A549 (cell line): ENCODE measurements around the gene SRRT. TPM values are rescaled to one million over a fixed set of nuclear protein-coding genes. Genes with fewer than 3 reads are reported as not detected.

Experiments used
- ATAC-seq, 2 experiments: fragments of 200-7000 bp in 1 of 2; fragments of >200 bp in 1 of 2; cut with Nextera tagmentation in 1 of 2; cut with Tn5 transposase in 1 of 2; 3 replicates each; pipeline versions ENCODE4 v1.8.0 to v1.9.1; 2018 to 2020; ENCODE audit warnings: mild to moderate bottlenecking in 1 of 2, moderate library complexity in 1 of 2
- CTCF ChIA-PET: fragments of 300-600 bp; sonication (Branson Sonifier 250); formaldehyde crosslinking; extraction: SDS; loops from one replicate; lab custom pipeline; 2021; ENCODE audit warnings: antibody characterized with exemption, inconsistent platforms; lab: Yijun Ruan, JAX
- POLR2A ChIA-PET: fragments of 350-600 bp; formaldehyde crosslinking; extraction: SDS; loops from one replicate; lab custom pipeline; 2021; ENCODE audit warnings: antibody characterized with exemption, inconsistent platforms; lab: Yijun Ruan, JAX
- DNase-seq, 2 experiments: peaks; one replicate each; pipeline versions ENCODE4 v3.0.0 to v3.0.0-alpha.2; 2011 to 2016; ENCODE audit warnings: low read depth in 1 of 2, low spot score in 1 of 2
- FAIRE-seq: peaks from 2 replicates; lab custom pipeline; 2011; peaks lifted over from hg19 to GRCh38; lab: Jason Lieb, UNC
- H3K27ac ChIP-seq, 2 experiments: fragments of >200 bp; sonication (Bioruptor Twin); formaldehyde crosslinking; 3 replicates each; pipeline ENCODE4 v1.5.1; 2016 to 2017
- H3K4me1 ChIP-seq: fragments of >200 bp; sonication (Bioruptor Twin); formaldehyde crosslinking; 3 replicates; pipeline ENCODE4 v1.6.1; 2016
- H3K4me2 ChIP-seq: fragments of >200 bp; sonication (Bioruptor Twin); formaldehyde crosslinking; 3 replicates; pipeline ENCODE4 v1.6.1; 2016
- H3K4me3 ChIP-seq: fragments of >200 bp; sonication (Bioruptor Twin); formaldehyde crosslinking; 3 replicates; pipeline ENCODE4 v1.5.1; 2016
- H3K9me3 ChIP-seq: fragments of >200 bp; sonication (Bioruptor Twin); formaldehyde crosslinking; 3 replicates; pipeline ENCODE4 v1.6.1; 2016
- CBX2 ChIP-seq: fragments of 200-600 bp; sonication (generic); IDR thresholded peaks from 2 replicates; pipeline ENCODE4 v1.6.1; 2016; ENCODE audit warnings: low read depth, mild to moderate bottlenecking, borderline replicate concordance
- CHD4 ChIP-seq: fragments of 200-600 bp; sonication (generic); IDR thresholded peaks from 2 replicates; pipeline ENCODE4 v1.6.1; 2016; ENCODE audit warnings: antibody characterized with exemption, mild to moderate bottlenecking, borderline replicate concordance
- EHF ChIP-seq: fragments of 250-450 bp; sonication (Bioruptor Pico); IDR thresholded peaks from 2 replicates; pipeline ENCODE4 v1.5.0; 2020; ENCODE audit warnings: mild to moderate bottlenecking
- ELK1 ChIP-seq: fragments of 150-350 bp; IDR thresholded peaks from 2 replicates; pipeline ENCODE4 v1.6.1; 2014; ENCODE audit warnings: low read depth, mild to moderate bottlenecking, low read length
- HDAC2 ChIP-seq: fragments of 200-600 bp; sonication (generic); IDR thresholded peaks from 2 replicates; pipeline ENCODE4 v1.6.1; 2016
- HES2 ChIP-seq: fragments of >200 bp; sonication (Bioruptor Twin); formaldehyde crosslinking; IDR thresholded peaks from 2 replicates; pipeline ENCODE4 v1.6.1; 2016
- HMGXB4 ChIP-seq: fragments of 250-450 bp; sonication (Bioruptor Pico); IDR thresholded peaks from 2 replicates; pipeline ENCODE4 v1.5.0; 2021; ENCODE audit warnings: mild to moderate bottlenecking, moderate library complexity, borderline replicate concordance
- HOXB13 ChIP-seq: fragments of 250-450 bp; sonication (Bioruptor Pico); IDR thresholded peaks from 2 replicates; pipeline ENCODE4 v1.5.0; 2020; ENCODE audit warnings: low read depth, mild to moderate bottlenecking, moderate library complexity
- JUNB ChIP-seq: fragments of >200 bp; sonication (Bioruptor Twin); formaldehyde crosslinking; IDR thresholded peaks from 2 replicates; pipeline ENCODE4 v1.6.1; 2016
- MAFK ChIP-seq: fragments of 450-650 bp; IDR thresholded peaks from 2 replicates; pipeline ENCODE4 v1.6.1; 2014; ENCODE audit not compliant: partially characterized antibody
- MYC ChIP-seq: IDR thresholded peaks from 2 replicates; pipeline ENCODE4 v1.6.1; 2012; ENCODE audit warnings: mild to moderate bottlenecking, inconsistent platforms, low read length, improper control_type of control experiment, borderline replicate concordance
- POLR2AphosphoS2 ChIP-seq: conservative IDR thresholded peaks from 2 replicates; pipeline ENCODE4 v1.6.1; 2012; ENCODE audit warnings: low read length, improper control_type of control experiment, inconsistent platforms
- RNF2 ChIP-seq: fragments of 200-600 bp; sonication (generic); IDR thresholded peaks from 2 replicates; pipeline ENCODE4 v1.6.1; 2016; ENCODE audit warnings: low read depth, mild to moderate bottlenecking, antibody characterized with exemption, moderate library complexity, borderline replicate concordance
- SMC3 ChIP-seq: fragments of >200 bp; sonication (Bioruptor Twin); formaldehyde crosslinking; IDR thresholded peaks from 3 replicates; pipeline ENCODE4 v1.6.1; 2018; ENCODE audit warnings: inconsistent platforms
- SREBF2 ChIP-seq: fragments of 450-650 bp; IDR thresholded peaks from 2 replicates; pipeline ENCODE4 v1.6.1; 2014; ENCODE audit warnings: mild to moderate bottlenecking, moderate library complexity
- ZC3H11A ChIP-seq: fragments of 450-650 bp; IDR thresholded peaks from 2 replicates; pipeline ENCODE4 v1.6.1; 2014; ENCODE audit warnings: antibody characterized with exemption, mild to moderate bottlenecking
- WGBS: methylation state at CpG from one replicate; pipeline ENCODE4 v1.1.6; 2017; ENCODE audit errors: missing lambda C conversion rate; 5-methylcytosine and 5-hydroxymethylcytosine counted together
- polyA plus RNA-seq, 4 experiments: library from polyadenylated mRNA; depleted of rRNA in 3 of 4; stranded (reverse); fragments of >200 nt; fragmentation: RNase III in 1 of 4; extraction: RNeasy Plus Mini Kit Qiagen cat#74134 plus additional on column Dnase treatment in 1 of 4; gene quantifications; 2 replicates in 3 of 4; 3 replicates in 1 of 4; pipeline ENCODE4 v1.2.3, GENCODE V29; 2011 to 2017
- TF ChIP-seq, protein P1 (sequence below): IDR thresholded peaks from 2 replicates; pipeline ENCODE4 v1.6.1; 2012; ENCODE audit warnings: low read depth, borderline replicate concordance
- TF ChIP-seq, protein P2 (sequence below): fragments of 450-650 bp; IDR thresholded peaks from 2 replicates; pipeline ENCODE4 v1.6.1; 2014; ENCODE audit warnings: antibody characterized with exemption
- TF ChIP-seq, protein P3 (sequence below): IDR thresholded peaks from 2 replicates; pipeline ENCODE4 v1.6.1; 2012

Gene SRRT
- polyA plus RNA-seq, 2 of the 4 experiments (the other 2 are of a cell fraction) = 49.9 to 194 TPM

DNA sequence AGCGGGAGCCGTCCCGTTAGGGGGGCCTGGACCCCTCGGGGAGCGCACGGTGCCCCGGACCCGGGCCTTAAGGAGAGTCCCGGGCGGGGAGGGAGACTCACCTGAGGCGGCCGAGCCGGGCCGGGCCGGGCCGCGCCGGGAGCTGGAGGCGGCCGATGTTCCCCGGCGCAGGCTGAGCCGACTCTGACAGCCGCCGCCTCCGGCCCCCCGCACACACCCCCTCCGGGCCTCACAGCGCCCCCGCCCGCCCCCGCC is 20.7 kb downstream of the SRRT start, which contains the start of gene ACHE:
Gene ACHE, minus strand, starts transcription at position 188 of the 255 bp plus-strand sequence. CDS start 1,656 bp downstream, outside the sequence.
- H3K9me3 ChIP-seq = no peaks in the 10 kb centered on the region
- H3K27ac ChIP-seq = peak within 1 kb of the TSS; percentile 20 to 69; a peak in 5 of 6 replicates
- ChIA-PET POLR2A (interaction anchor here (1.1 kb wide), 1 partner anchor 163 kb away, joined by 3 read pairs; no protein-coding TSS in a partner anchor), CTCF (interaction anchor here (0.6 to 5.0 kb wide), 23 partner anchors 9 to 396 kb away, joined by 3 to 71 read pairs (median 10); partner anchors contain the start of genes PLOD3, SLC12A9 and ZNHIT1)
- peak within 1 kb of the TSS; percentile 49 for H3K4me3 ChIP-seq
- FAIRE-seq = no peak
- no peak for TF ChIP-seq CHD4
- no peak for TF ChIP-seq SMC3
- no peak for TF ChIP-seq HDAC2
- TF ChIP-seq HES2 = no peak
- TF ChIP-seq HMGXB4 (CRISPR knock-in tag) = no peak
- no peak for TF ChIP-seq MYC
- TF ChIP-seq ELK1 = no peak
- TF ChIP-seq HOXB13 (CRISPR knock-in tag) = no peak
- no peak for TF ChIP-seq MAFK
- TF ChIP-seq, protein P1, sequence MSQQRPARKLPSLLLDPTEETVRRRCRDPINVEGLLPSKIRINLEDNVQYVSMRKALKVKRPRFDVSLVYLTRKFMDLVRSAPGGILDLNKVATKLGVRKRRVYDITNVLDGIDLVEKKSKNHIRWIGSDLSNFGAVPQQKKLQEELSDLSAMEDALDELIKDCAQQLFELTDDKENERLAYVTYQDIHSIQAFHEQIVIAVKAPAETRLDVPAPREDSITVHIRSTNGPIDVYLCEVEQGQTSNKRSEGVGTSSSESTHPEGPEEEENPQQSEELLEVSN = no peak
- no peak for TF ChIP-seq ZC3H11A
- TF ChIP-seq EHF (CRISPR knock-in tag) = no peak
- TF ChIP-seq RNF2 = no peak
- no peak for TF ChIP-seq CBX2
- no peak for TF ChIP-seq SREBF2
- TF ChIP-seq JUNB = no peak
- 0% methylated on average over 10 of the region's 32 CpGs for WGBS
- peak within 1 kb of the TSS; percentile 98 for H3K4me2 ChIP-seq
- peak; percentile 31 to 59; a peak in 3 of 6 replicates for ATAC-seq
- H3K4me1 ChIP-seq = peaks cover 32% of the 10 kb centered on the region
- DNase-seq = no peak

- WGBS = 15% methylated on average over 25 of the region's 54 CpGs
- Histone ChIP-seq H3K4me3 (peak overlapping the region; percentile 49), H3K9me3 (no peaks in the 10 kb centered on the region), H3K4me1 (peaks cover 27% of the 10 kb centered on the region), H3K27ac (peak overlapping the region in 1 of 2 experiments; percentile 69; a peak in 3 of 6 replicates), H3K4me2 (peak overlapping the region; percentile 98)
- TF ChIP-seq, protein P2, sequence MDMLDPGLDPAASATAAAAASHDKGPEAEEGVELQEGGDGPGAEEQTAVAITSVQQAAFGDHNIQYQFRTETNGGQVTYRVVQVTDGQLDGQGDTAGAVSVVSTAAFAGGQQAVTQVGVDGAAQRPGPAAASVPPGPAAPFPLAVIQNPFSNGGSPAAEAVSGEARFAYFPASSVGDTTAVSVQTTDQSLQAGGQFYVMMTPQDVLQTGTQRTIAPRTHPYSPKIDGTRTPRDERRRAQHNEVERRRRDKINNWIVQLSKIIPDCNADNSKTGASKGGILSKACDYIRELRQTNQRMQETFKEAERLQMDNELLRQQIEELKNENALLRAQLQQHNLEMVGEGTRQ = peak; percentile 36; the same call in 1 of the 2 replicates
- TF ChIP-seq POLR2AphosphoS2 (no peak), RNF2 (0 out of 2 replicates have a peak, but pooled peaks have one; percentile 15), HDAC2 (0 out of 2 replicates have a peak, but pooled peaks have one; percentile 34)
- TF ChIP-seq, protein P3, sequence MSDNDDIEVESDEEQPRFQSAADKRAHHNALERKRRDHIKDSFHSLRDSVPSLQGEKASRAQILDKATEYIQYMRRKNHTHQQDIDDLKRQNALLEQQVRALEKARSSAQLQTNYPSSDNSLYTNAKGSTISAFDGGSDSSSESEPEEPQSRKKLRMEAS = peak; percentile 46; the same call in 1 of the 2 replicates
- ATAC-seq = peak; percentile 26 to 42; a peak in 4 of 6 replicates
- ChIA-PET CTCF (interaction anchor here (0.6 to 5.0 kb wide), 24 partner anchors 8 to 386 kb away, joined by 3 to 71 read pairs (median 9); partner anchors contain the start of genes PLOD3 and ZNHIT1), POLR2A (no interaction called here)
- no peak for FAIRE-seq
- DNase-seq = peak in 1 of 2 experiments; percentile 52
Measured at GRCh38 chr7:100895956-100896731, 21.2 kb downstream of the SRRT start.
